MV-4-11 (cell line): Measurements from ENCODE around the gene MAP3K2.
A peak's percentile ranks its signal among the peaks of the same experiment; 100 is the strongest.

ENCODE experiments used
- DNase-seq: peaks from one replicate; lab custom pipeline; 2025; lab: John Stamatoyannopoulos, UW

MAP3K2 gene

GRCh38 chr2:127387655-127388422, at the start of gene MAP3K2:
TSS of gene MAP3K2 (minus strand) at chr2:127387975. CDS start at chr2:127343129, 44,846 bp downstream.
- DNase-seq, result peak; percentile 85

DNA sequence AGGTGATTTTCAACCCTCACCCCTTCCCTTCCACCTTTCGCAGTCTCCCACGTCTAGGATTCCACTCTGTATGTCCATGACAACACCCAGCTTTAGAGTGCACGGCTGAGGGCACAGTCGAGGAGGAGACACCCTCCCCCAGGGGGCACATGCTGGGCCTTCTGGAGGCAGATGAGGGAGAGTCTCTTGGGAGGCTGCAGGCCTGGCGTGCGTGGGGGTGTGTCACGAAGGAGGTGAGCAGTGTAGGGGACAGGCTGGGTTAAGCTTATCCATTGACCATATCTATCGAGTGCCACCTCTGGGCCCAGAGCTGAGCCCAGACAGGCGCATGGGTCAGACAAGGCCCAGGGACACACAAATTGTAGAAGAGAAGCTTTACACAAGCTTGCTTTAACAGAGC, 49.3 kb upstream of the MAP3K2 start:
- no peak for DNase-seq

- no peak for DNase-seq
Observed at GRCh38 chr2:127434515-127434914, 46.7 kb upstream of the MAP3K2 start.

DNA sequence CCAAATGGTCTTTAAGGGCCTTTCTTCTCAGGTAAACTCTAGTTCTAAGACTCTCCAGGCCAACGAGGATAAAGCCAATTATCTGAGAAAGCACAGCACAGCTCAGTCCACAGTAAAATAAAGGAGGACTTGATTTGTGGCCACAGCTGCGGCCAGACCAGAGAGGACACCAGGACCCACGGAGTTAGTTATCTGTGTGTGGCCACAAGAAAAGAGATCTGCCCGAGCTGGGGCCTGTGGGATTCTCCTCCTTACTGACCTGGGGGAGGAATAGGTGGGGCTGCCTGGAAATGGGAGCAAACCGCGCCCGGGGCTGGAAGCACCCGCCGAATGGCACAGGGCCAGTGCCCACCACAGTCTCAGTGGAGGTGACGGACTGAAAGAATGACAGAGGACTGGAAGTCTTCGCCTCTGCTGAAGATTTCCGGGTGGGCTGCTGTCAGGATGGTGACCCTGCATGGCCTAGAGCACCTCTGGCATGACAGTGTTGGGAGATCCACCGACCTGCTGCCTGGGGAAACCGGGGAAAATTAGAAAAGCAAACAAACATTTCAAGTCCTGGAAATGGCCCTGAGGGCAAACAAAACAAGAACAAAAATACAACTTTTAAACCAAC, 43.7 kb upstream of the MAP3K2 start:
- DNase-seq, result no peak

- no peak for DNase-seq
Observed at GRCh38 chr2:127429844-127430425, 42.2 kb upstream of the MAP3K2 start.

GRCh38 chr2:127429291-127429690, 41.5 kb upstream of the MAP3K2 start:
- DNase-seq, result no peak

DNA sequence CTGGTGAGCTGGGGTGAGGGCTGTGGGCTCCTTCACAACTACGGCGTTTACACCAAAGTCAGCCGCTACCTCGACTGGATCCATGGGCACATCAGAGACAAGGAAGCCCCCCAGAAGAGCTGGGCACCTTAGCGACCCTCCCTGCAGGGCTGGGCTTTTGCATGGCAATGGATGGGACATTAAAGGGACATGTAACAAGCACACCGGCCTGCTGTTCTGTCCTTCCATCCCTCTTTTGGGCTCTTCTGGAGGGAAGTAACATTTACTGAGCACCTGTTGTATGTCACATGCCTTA, 41.0 kb upstream of the MAP3K2 start:
- DNase-seq, result no peak

- no peak for DNase-seq
Observed at GRCh38 chr2:127428057-127428814, 40.5 kb upstream of the MAP3K2 start.

DNA sequence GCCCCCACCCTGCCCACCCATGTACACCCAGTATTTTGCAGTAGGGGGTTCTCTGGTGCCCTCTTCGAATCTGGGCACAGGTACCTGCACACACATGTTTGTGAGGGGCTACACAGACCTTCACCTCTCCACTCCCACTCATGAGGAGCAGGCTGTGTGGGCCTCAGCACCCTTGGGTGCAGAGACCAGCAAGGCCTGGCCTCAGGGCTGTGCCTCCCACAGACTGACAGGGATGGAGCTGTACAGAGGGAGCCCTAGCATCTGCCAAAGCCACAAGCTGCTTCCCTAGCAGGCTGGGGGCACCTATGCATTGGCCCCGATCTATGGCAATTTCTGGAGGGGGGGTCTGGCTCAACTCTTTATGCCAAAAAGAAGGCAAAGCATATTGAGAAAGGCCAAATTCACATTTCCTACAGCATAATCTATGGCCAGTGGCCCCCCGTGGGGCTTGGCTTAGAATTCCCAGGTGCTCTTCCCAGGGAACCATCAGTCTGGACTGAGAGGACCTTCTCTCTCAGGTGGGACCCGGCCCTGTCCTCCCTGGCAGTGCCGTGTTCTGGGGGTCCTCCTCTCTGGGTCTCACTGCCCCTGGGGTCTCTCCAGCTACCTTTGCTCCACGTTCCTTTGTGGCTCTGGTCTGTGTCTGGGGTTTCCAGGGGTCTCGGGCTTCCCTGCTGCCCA, 39.7 kb upstream of the MAP3K2 start:
- DNase-seq, result no peak

- DNase-seq, result no peak
Observed at GRCh38 chr2:127426501-127427354, 39.0 kb upstream of the MAP3K2 start.

DNA sequence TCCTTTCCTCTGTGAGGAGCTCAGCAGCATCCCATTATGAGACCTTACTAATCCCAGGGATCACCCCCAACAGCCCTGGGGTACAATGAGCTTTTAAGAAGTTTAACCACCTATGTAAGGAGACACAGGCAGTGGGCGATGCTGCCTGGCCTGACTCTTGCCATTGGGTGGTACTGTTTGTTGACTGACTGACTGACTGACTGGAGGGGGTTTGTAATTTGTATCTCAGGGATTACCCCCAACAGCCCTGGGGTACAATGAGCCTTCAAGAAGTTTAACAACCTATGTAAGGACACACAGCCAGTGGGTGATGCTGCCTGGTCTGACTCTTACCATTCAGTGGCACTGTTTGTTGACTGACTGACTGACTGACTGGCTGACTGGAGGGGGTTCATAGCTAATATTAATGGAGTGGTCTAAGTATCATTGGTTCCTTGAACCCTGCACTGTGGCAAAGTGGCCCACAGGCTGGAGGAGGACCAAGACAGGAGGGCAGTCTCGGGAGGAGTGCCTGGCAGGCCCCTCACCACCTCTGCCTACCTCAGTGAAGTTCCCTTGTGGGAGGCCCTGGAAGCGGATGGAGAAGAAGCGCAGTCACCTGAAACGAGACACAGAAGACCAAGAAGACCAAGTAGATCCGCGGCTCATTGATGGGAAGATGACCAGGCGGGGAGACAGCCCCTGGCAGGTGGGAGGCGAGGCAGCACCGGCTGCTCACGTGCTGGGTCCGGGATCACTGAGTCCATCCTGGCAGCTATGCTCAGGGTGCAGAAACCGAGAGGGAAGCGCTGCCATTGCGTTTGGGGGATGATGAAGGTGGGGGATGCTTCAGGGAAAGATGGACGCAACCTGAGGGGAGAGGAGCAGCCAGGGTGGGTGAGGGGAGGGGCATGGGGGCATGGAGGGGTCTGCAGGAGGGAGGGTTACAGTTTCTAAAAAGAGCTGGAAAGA, 38.0 kb upstream of the MAP3K2 start:
- no peak for DNase-seq

DNA sequence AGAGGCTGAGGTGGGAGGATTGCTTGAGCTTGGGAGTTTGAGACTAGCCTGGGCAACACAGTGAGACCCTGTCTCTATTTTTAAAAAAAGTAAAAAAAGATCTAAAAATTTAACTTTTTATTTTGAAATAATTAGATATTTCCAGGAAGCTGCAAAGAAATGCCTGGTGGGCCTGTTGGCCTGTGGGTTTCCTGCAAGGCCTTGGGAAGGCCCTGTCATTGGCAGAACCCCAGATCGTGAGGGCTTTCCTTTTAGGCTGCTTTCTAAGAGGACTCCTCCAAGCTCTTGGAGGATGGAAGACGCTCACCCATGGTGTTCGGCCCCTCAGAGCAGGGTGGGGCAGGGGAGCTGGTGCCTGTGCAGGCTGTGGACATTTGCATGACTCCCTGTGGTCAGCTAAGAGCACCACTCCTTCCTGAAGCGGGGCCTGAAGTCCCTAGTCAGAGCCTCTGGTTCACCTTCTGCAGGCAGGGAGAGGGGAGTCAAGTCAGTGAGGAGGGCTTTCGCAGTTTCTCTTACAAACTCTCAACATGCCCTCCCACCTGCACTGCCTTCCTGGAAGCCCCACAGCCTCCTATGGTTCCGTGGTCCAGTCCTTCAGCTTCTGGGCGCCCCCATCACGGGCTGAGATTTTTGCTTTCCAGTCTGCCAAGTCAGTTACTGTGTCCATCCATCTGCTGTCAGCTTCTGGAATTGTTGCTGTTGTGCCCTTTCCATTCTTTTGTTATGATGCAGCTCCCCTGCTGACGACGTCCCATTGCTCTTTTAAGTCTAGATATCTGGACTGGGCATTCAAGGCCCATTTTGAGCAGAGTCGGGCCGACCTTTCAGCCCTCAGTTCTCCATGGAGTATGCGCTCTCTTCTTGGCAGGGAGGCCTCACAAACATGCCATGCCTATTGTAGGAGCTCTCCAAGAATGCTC, 37.1 kb upstream of the MAP3K2 start:
- DNase-seq, result no peak

DNA sequence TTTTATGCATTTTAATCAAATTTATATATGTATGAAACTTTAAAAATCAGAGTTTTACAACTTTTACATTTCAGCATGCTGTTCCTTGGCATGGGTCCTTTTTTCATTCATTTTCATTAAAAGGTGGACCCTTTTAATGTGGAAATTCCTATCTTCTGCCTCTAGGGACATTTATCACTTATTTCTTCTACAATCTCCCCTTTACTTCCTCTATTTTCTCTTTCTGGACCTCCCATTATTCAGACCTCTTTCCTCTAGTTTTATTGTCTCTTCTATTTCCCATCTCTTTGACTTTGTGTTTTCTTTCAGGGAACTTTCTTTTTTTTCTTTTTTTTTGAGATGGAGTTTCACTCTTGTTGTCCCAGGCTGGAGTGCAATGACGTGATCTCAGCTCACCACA, 36.1 kb upstream of the MAP3K2 start:
- no peak for DNase-seq

DNA sequence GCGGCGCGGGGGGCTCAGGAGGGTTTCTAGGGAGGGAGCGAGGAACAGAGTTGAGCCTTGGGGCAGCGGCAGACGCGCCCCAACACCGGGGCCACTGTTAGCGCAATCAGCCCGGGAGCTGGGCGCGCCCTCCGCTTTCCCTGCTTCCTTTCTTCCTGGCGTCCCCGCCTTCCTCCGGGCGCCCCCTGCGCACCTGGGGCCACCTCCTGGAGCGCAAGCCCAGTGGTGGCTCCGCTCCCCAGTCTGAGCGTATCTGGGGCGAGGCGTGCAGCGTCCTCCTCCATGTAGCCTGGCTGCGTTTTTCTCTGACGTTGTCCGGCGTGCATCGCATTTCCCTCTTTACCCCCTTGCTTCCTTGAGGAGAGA, 35.7 kb upstream of the MAP3K2 start:
- no peak for DNase-seq

DNA sequence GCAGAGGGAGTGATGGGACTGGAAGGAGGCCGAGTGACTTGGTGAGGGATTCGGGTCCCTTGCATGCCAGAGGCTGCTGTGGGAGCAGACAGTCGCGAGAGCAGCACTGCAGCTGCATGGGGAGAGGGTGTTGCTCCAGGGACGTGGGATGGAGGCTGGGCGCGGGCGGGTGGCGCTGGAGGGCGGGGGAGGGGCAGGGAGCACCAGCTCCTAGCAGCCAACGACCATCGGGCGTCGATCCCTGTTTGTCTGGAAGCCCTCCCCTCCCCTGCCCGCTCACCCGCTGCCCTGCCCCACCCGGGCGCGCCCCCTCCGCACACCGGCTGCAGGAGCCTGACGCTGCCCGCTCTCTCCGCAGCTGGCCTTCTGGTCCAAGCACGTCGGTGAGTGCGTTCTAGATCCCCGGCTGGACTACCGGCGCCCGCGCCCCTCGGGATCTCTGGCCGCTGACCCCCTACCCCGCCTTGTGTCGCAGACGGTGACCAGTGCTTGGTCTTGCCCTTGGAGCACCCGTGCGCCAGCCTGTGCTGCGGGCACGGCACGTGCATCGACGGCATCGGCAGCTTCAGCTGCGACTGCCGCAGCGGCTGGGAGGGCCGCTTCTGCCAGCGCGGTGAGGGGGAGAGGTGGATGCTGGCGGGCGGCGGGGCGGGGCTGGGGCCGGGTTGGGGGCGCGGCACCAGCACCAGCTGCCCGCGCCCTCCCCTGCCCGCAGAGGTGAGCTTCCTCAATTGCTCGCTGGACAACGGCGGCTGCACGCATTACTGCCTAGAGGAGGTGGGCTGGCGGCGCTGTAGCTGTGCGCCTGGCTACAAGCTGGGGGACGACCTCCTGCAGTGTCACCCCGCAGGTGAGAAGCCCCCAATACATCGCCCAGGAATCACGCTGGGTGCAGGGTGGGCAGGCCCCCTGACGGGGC, 35.0 kb upstream of the MAP3K2 start:
- no peak for DNase-seq

DNA sequence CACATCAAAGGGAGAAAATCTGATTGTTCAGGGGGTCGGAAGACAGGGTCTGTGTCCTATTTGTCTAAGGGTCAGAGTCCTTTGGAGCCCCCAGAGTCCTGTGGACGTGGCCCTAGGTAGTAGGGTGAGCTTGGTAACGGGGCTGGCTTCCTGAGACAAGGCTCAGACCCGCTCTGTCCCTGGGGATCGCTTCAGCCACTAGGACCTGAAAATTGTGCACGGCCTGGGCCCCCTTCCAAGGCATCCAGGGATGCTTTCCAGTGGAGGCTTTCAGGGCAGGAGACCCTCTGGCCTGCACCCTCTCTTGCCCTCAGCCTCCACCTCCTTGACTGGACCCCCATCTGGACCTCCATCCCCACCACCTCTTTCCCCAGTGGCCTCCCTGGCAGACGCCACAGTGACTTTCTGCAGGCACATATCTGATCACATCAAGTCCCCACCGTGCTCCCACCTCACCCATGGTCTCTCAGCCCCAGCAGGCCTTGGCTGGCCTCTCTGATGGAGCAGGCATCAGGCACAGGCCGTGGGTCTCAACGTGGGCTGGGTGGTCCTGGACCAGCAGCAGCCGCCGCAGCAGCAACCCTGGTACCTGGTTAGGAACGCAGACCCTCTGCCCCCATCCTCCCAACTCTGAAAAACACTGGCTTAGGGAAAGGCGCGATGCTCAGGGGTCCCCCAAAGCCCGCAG, 34.2 kb upstream of the MAP3K2 start:
- no peak for DNase-seq

DNA sequence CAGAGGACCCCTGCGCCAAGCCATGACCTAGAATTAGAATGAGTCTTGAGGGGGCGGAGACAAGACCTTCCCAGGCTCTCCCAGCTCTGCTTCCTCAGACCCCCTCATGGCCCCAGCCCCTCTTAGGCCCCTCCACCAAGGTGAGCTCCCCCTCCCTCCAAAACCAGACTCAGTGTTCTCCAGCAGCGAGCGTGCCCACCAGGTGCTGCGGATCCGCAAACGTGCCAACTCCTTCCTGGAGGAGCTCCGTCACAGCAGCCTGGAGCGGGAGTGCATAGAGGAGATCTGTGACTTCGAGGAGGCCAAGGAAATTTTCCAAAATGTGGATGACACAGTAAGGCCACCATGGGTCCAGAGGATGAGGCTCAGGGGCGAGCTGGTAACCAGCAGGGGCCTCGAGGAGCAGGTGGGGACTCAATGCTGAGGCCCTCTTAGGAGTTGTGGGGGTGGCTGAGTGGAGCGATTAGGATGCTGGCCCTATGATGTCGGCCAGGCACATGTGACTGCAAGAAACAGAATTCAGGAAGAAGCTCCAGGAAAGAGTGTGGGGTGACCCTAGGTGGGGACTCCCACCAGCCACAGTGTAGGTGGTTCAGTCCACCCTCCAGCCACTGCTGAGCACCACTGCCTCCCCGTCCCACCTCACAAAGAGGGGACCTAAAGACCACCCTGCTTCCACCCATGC, 33.5 kb upstream of the MAP3K2 start:
- no peak for DNase-seq
